ENCODE results near the gene RNF111.

RNF111 gene

DNA sequence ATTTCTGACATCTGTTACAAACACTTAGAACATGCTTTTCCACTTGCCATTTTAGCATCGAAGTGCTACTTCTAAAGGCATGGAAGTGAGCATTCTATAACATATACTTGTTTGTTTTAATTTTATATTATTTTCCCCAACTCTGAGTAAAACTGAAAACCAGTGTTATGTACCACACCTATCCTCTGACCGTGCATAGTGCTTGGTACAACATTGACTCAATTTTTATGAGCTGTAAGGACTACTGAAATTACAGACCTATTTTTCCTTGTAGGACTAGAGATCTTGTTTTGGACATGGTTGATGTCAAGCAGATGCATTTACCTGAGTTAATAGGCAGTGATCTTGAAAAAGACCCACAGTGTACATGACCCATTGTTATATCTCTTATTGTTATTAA is 66.0 kb downstream of the RNF111 start:
- Histone ChIP-seq H3K4me3 (ENCODE audit: low read depth, low read length) (no peak overlapping the region), H3K27ac (ENCODE audit: low read depth, low read length) (no peak overlapping the region)

DNA sequence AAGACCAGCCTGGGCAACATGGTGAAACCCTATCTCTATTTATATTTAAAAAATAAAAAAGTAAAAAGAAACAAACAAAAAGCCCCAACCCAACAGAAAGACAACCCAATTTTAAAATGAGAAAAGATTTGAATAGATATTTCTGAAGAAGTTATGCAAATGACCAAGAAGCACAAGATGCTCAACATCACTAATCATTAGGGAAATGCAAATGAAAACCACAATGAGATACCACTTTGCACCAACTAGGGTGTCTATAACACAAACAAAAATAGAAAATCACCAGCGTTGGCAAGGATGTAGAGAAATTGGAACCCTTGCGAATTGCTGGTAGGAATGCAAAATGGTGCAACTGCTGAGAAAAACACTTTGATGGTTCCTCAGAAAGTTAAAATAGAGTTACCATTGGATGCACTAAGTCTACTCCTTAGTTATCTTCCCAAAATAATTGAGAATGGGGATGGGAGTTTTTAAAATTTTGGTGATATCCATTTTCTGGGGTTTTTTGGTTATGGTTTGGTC is 71.7 kb downstream of the RNF111 start:
- H3K36me3 ChIP-seq (ENCODE audit: insufficient read depth, low read length), result peaks cover 32% of the 10 kb centered on the region
- no peak overlapping the region for H2AFZ ChIP-seq (ENCODE audit: low read length, unreplicated experiment)
- H3K27me3 ChIP-seq (ENCODE audit: insufficient read depth, low read length), result no peaks in the 10 kb centered on the region
- no peak overlapping the region for H3K4me3 ChIP-seq (ENCODE audit: low read depth, low read length)
- H3K27ac ChIP-seq (ENCODE audit: low read depth, low read length), result no peak overlapping the region
- H3K79me2 ChIP-seq (ENCODE audit: control insufficient read depth, insufficient read depth, low read length, unreplicated experiment), result no peaks in the 10 kb centered on the region
- H3K4me1 ChIP-seq (ENCODE audit: control insufficient read depth, insufficient read depth, low read length, unreplicated experiment), result no peaks in the 10 kb centered on the region

More for the DNA sequence above, 66.0 kb downstream of the RNF111 start:
- Histone ChIP-seq H3K36me3 (ENCODE audit: insufficient read depth, low read length) (peaks cover 26% of the 10 kb centered on the region), H3K4me1 (ENCODE audit: control insufficient read depth, insufficient read depth, low read length, unreplicated experiment) (no peaks in the 10 kb centered on the region), H3K27me3 (ENCODE audit: insufficient read depth, low read length) (no peaks in the 10 kb centered on the region), H3K79me2 (ENCODE audit: control insufficient read depth, insufficient read depth, low read length, unreplicated experiment) (peaks cover 11% of the 10 kb centered on the region), H2AFZ (ENCODE audit: low read length, unreplicated experiment) (no peak overlapping the region)

DNA sequence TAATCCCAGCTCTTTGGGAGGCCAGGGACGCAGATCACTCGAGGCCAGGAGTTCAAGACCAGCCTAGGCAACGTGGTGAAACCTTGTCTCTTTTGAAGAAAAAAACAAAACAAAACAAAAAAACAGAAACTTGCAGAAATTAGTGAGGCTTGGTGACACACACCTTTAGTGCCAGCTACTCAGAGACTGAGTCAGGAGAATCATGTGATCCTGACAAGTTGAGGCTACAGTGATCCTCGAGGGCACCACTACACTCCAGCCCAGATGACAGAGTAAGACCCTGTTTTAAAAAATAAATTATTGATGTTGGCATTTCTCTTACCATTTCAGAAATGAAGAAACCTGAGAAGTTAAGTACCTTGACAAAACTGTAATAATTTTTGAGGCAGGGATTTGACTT is 72.9 kb downstream of the RNF111 start:
- Histone ChIP-seq H3K27ac (ENCODE audit: low read depth, low read length) (no peak overlapping the region), H3K4me3 (ENCODE audit: low read depth, low read length) (no peak overlapping the region), H3K4me1 (ENCODE audit: control insufficient read depth, insufficient read depth, low read length, unreplicated experiment) (no peaks in the 10 kb centered on the region), H3K79me2 (ENCODE audit: control insufficient read depth, insufficient read depth, low read length, unreplicated experiment) (no peaks in the 10 kb centered on the region), H3K27me3 (ENCODE audit: insufficient read depth, low read length) (no peaks in the 10 kb centered on the region), H2AFZ (ENCODE audit: low read length, unreplicated experiment) (no peak overlapping the region), H3K36me3 (ENCODE audit: insufficient read depth, low read length) (peaks cover 34% of the 10 kb centered on the region)

DNA sequence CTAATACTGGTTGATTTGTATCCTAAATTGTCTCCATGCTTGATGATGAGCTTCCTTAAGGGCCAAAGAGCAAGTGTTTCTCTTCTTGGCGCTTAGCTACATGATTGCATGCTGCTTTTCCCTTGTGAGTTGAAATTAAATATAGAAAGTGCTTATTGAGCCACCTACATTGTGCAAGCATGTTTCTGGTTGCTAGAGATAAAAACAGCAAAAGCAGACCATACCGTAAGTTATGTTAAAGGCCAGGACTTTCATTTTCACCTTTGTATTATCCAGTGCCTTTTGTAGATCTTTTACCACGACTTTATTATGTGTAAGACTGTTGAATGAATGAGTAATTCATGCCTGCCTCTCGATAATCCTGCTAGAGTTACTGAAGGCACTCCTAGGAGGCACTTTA is 75.6 kb downstream of the RNF111 start:
- no peaks in the 10 kb centered on the region for H3K27me3 ChIP-seq (ENCODE audit: insufficient read depth, low read length)
- peaks cover 22% of the 10 kb centered on the region for H3K36me3 ChIP-seq (ENCODE audit: insufficient read depth, low read length)
- 0 out of 2 replicates have a peak overlapping the region, but pooled peaks have one; percentile 22 for H3K27ac ChIP-seq (ENCODE audit: low read depth, low read length)
- H2AFZ ChIP-seq (ENCODE audit: low read length, unreplicated experiment), result no peak overlapping the region
- no peaks in the 10 kb centered on the region for H3K4me1 ChIP-seq (ENCODE audit: control insufficient read depth, insufficient read depth, low read length, unreplicated experiment)
- H3K79me2 ChIP-seq (ENCODE audit: control insufficient read depth, insufficient read depth, low read length, unreplicated experiment), result no peaks in the 10 kb centered on the region
- no peak overlapping the region for H3K4me3 ChIP-seq (ENCODE audit: low read depth, low read length)

DNA sequence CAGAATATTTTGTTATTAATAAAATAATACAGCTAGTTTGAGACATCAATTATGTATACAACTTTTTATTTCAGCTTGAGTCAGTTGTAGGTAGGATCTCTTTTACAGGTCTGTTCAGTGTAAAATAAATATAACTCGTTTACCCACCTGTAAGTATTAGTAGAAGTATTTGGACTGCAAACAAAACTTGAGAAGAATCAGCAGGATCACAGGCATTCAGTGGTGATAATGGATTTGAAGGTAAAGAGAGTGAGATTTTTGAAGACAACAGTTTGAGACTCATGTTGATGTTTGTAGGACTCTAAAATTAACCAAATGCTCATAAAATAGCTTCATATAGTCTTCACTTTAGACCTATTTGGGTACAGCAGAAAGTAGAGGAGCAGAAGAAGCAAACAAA is 82.0 kb downstream of the RNF111 start:
- no peaks in the 10 kb centered on the region for H3K27me3 ChIP-seq (ENCODE audit: insufficient read depth, low read length)

DNA sequence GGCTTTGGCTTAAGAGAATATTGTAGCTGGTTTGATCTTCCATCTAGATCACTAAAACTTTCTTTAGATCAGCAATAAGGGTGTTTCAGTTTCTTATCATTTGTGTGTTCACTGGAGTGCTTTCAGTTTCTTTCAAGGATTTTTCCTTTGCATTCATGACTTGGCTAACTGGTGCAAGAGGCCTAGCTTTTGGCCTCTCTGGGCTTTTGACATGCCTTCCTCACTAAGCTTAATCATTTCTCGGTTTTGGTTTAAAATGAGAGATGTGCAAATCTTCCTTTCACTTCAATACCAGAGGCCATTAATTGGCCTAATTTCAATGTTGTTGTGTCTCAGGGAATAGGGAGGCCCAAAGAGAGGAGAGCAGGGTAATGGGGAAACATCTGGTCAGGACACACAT is 87.1 kb downstream of the RNF111 start:
- H3K27ac ChIP-seq (ENCODE audit: low read depth, low read length), result no peak overlapping the region
- H3K4me3 ChIP-seq (ENCODE audit: low read depth, low read length), result no peak overlapping the region
- no peaks in the 10 kb centered on the region for H3K4me1 ChIP-seq (ENCODE audit: control insufficient read depth, insufficient read depth, low read length, unreplicated experiment)
- H3K36me3 ChIP-seq (ENCODE audit: insufficient read depth, low read length), result peaks cover 28% of the 10 kb centered on the region
- no peaks in the 10 kb centered on the region for H3K79me2 ChIP-seq (ENCODE audit: control insufficient read depth, insufficient read depth, low read length, unreplicated experiment)
- H2AFZ ChIP-seq (ENCODE audit: low read length, unreplicated experiment), result no peak overlapping the region
- H3K27me3 ChIP-seq (ENCODE audit: insufficient read depth, low read length), result no peaks in the 10 kb centered on the region

More for the DNA sequence above, 82.0 kb downstream of the RNF111 start:
- Histone ChIP-seq H3K4me3 (ENCODE audit: low read depth, low read length) (no peak overlapping the region), H3K4me1 (ENCODE audit: control insufficient read depth, insufficient read depth, low read length, unreplicated experiment) (no peaks in the 10 kb centered on the region), H3K36me3 (ENCODE audit: insufficient read depth, low read length) (peaks cover 27% of the 10 kb centered on the region), H3K79me2 (ENCODE audit: control insufficient read depth, insufficient read depth, low read length, unreplicated experiment) (no peaks in the 10 kb centered on the region), H3K27ac (ENCODE audit: low read depth, low read length) (no peak overlapping the region), H2AFZ (ENCODE audit: low read length, unreplicated experiment) (no peak overlapping the region)

DNA sequence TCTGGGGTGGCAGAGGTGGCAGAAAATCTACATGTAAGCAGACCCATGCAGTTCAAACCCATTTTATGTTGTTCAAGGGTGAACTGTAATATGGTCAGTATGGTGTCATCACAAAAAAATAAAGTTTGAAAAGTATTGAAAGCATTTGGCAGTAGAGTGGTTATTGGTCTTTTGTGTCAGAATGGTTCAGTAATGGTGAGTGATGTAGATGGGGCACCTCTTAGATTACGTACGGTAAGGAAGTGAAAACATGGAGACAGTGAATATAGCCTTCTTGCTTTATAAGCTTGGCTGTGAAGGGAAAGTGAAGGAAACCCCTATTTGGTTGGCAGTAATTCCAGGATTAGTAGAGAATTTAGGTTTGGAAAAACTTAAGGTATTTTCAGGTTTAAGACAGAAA is 100.3 kb downstream of the RNF111 start:
- H3K27me3 ChIP-seq (ENCODE audit: insufficient read depth, low read length), result no peaks in the 10 kb centered on the region
- no peaks in the 10 kb centered on the region for H3K4me1 ChIP-seq (ENCODE audit: control insufficient read depth, insufficient read depth, low read length, unreplicated experiment)
- peaks cover 4% of the 10 kb centered on the region for H3K79me2 ChIP-seq (ENCODE audit: control insufficient read depth, insufficient read depth, low read length, unreplicated experiment)
- no peak overlapping the region for H3K4me3 ChIP-seq (ENCODE audit: low read depth, low read length)
- no peak overlapping the region for H2AFZ ChIP-seq (ENCODE audit: low read length, unreplicated experiment)
- H3K36me3 ChIP-seq (ENCODE audit: insufficient read depth, low read length), result peaks cover 23% of the 10 kb centered on the region
- no peak overlapping the region for H3K27ac ChIP-seq (ENCODE audit: low read depth, low read length)

DNA sequence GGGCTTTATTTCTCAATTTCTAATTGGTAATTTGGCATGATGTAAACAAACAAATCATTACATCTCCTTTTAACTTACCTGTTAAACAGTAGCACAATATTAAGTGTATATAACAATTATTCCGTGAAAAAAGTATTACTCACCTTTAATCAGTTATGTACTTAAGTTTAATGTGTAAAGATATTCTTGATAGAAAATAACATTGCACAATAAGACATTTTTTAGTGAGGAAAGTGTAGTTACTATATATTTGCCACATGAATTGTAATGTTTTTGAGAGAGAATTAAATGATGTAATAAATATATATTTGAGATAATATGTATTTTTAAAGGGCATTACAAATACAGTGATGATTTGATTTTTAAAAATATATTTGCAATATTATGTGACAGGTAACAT is 106.6 kb downstream of the RNF111 start:
- H3K36me3 ChIP-seq (ENCODE audit: insufficient read depth, low read length), result peaks cover 34% of the 10 kb centered on the region

DNA sequence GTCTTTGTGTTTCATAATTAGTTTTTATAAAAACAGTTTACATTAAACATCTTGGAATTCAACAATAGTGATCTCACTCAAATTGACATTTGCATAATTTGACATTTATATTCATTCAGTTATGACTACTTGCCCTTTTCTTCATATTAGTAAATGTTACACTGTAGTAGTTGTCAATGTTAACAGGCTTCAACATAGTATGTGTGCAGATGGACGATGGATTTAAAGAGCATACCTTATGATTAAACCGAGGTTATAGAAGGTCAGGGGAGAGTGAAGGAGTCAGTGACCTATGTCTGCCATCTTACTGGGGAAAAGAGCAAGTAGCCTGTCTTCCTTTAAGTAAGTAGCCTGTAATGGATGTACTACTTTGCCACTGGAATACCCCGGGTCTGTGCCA is 109.0 kb downstream of the RNF111 start:
- Histone ChIP-seq H3K27ac (ENCODE audit: low read depth, low read length) (no peak overlapping the region), H2AFZ (ENCODE audit: low read length, unreplicated experiment) (no peak overlapping the region), H3K4me1 (ENCODE audit: control insufficient read depth, insufficient read depth, low read length, unreplicated experiment) (no peaks in the 10 kb centered on the region), H3K36me3 (ENCODE audit: insufficient read depth, low read length) (peaks cover 23% of the 10 kb centered on the region), H3K79me2 (ENCODE audit: control insufficient read depth, insufficient read depth, low read length, unreplicated experiment) (no peaks in the 10 kb centered on the region), H3K27me3 (ENCODE audit: insufficient read depth, low read length) (no peaks in the 10 kb centered on the region), H3K4me3 (ENCODE audit: low read depth, low read length) (no peak overlapping the region)

More for the DNA sequence above, 106.6 kb downstream of the RNF111 start:
- H3K4me1 ChIP-seq (ENCODE audit: control insufficient read depth, insufficient read depth, low read length, unreplicated experiment), result no peaks in the 10 kb centered on the region
- no peaks in the 10 kb centered on the region for H3K27me3 ChIP-seq (ENCODE audit: insufficient read depth, low read length)
- H3K27ac ChIP-seq (ENCODE audit: low read depth, low read length), result no peak overlapping the region
- no peaks in the 10 kb centered on the region for H3K79me2 ChIP-seq (ENCODE audit: control insufficient read depth, insufficient read depth, low read length, unreplicated experiment)
- no peak overlapping the region for H3K4me3 ChIP-seq (ENCODE audit: low read depth, low read length)
- no peak overlapping the region for H2AFZ ChIP-seq (ENCODE audit: low read length, unreplicated experiment)

DNA sequence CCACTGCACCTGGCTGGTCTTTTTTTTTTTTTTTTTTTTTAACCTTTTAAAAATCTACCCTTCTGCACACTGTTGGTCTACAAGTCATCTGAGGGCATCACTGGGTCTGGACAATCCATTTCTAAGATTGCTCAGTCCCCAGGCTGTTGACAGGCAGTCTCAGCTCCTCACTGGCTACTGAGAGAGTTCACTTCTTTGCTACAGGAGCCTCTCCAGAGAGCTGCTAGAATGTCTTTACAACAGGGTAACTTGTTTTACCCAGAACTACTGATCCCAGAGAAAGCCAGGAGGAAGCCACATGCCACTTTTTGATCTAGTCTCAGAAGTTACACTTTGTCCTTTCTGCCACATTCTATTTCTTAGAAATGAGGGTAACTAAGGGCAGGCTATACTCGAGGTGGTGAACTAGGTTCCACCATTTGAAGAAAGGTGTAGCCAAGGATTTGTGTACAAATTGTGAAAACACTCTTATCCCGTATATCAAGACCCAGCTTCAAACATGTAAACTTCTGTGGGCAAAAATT is 111.8 kb downstream of the RNF111 start:
- H2AFZ ChIP-seq (ENCODE audit: low read length, unreplicated experiment), result no peak overlapping the region
- peaks cover 11% of the 10 kb centered on the region for H3K36me3 ChIP-seq (ENCODE audit: insufficient read depth, low read length)
- no peak overlapping the region for H3K27ac ChIP-seq (ENCODE audit: low read depth, low read length)
- no peaks in the 10 kb centered on the region for H3K79me2 ChIP-seq (ENCODE audit: control insufficient read depth, insufficient read depth, low read length, unreplicated experiment)
- no peaks in the 10 kb centered on the region for H3K27me3 ChIP-seq (ENCODE audit: insufficient read depth, low read length)
- peaks cover 2% of the 10 kb centered on the region for H3K4me1 ChIP-seq (ENCODE audit: control insufficient read depth, insufficient read depth, low read length, unreplicated experiment)
- H3K4me3 ChIP-seq (ENCODE audit: low read depth, low read length), result no peak overlapping the region

DNA sequence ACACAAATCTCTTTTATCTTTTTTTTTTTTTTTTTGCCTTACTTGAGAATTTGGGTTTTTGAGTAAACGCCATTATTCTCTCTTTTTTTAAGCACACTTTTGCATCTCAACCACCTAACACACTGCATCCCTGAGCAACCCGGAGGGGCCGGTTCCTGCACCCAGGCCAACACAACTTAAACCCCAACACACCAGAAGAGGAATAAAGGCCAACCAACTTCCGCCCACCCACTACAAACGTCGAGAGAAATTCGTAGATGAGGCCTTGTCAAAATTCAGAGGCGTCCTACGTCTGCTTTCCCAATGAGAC is 117.1 kb downstream of the RNF111 start:
- peaks cover 8% of the 10 kb centered on the region for H3K4me1 ChIP-seq (ENCODE audit: control insufficient read depth, insufficient read depth, low read length, unreplicated experiment)
- no peaks in the 10 kb centered on the region for H3K27me3 ChIP-seq (ENCODE audit: insufficient read depth, low read length)
- H3K79me2 ChIP-seq (ENCODE audit: control insufficient read depth, insufficient read depth, low read length, unreplicated experiment), result peaks cover 32% of the 10 kb centered on the region
- peaks cover 14% of the 10 kb centered on the region; the same call in 1 of the 2 replicates for H3K36me3 ChIP-seq (ENCODE audit: insufficient read depth, low read length)
- peak overlapping the region; percentile 68 for H3K27ac ChIP-seq (ENCODE audit: low read depth, low read length)
- peak overlapping the region; percentile 81 for H2AFZ ChIP-seq (ENCODE audit: low read length, unreplicated experiment)
- H3K4me3 ChIP-seq (ENCODE audit: low read depth, low read length), result peak overlapping the region; percentile 90
